Stomach (tissue), 9 donors: ENCODE data around the gene LSM3. TPM values are rescaled to one million over a fixed set of nuclear protein-coding genes. Genes with fewer than 3 reads are reported as not detected.

Experiments used
- DNase-seq, 2 donors: peaks; one replicate each; pipeline versions ENCODE4 v3.0.0 to v3.0.0-alpha.2; 2013 to 2019
- H3K27ac ChIP-seq, 5 donors: fragments of 200-600 bp in 4 of 5; sonication (generic) in 4 of 5; one replicate each; pipeline ENCODE4 v1.5.1; 2013 to 2019; ENCODE audit warnings: mild to moderate bottlenecking in 1 of 5, moderate library complexity in 1 of 5
- H3K27me3 ChIP-seq, 3 donors: fragments of 200-600 bp; sonication (generic); one replicate each; pipeline ENCODE4 v1.5.1; 2017 to 2019; ENCODE audit warnings: mixed run types in 1 of 3
- H3K36me3 ChIP-seq, 4 donors: fragments of 200-600 bp; sonication (generic); 1 replicate in 3 of 4; 2 replicates in 1 of 4; pipeline ENCODE4 v1.5.1; 2016 to 2019
- H3K4me1 ChIP-seq, 4 donors: fragments of 200-600 bp; sonication (generic); one replicate each; pipeline ENCODE4 v1.5.1; 2016 to 2019
- H3K4me3 ChIP-seq, 4 donors: fragments of 200-600 bp; sonication (generic) in 3 of 4; one replicate each; pipeline ENCODE4 v1.5.1; 2016 to 2019; ENCODE audit warnings: mild to moderate bottlenecking in 1 of 4
- H3K9me3 ChIP-seq, 4 donors: fragments of 200-600 bp; sonication (generic); one replicate each; pipeline ENCODE4 v1.5.1; 2016 to 2019
- CTCF ChIP-seq, 7 experiments: fragments of 450-650 bp in 4 of 7; fragments of 200-600 bp in 3 of 7; sonication (generic) in 3 of 7; IDR thresholded peaks; one replicate each; pipeline ENCODE4 v1.5.1; 2016 to 2019; ENCODE audit warnings: antibody characterized with exemption in 7 of 7, control low read depth in 2 of 7, mild to moderate bottlenecking in 1 of 7
- EP300 ChIP-seq: sonication (generic); formaldehyde crosslinking; IDR thresholded peaks from one replicate; pipeline ENCODE4 v1.6.1; 2017; ENCODE audit warnings: antibody characterized with exemption
- POLR2A ChIP-seq, 4 donors: fragments of 450-650 bp; IDR thresholded peaks; one replicate each; pipeline ENCODE4 v1.6.1; 2016; ENCODE audit warnings: antibody characterized with exemption in 4 of 4, control low read depth in 2 of 4, mild to moderate bottlenecking in 1 of 4, moderate library complexity in 1 of 4
- POLR2AphosphoS5 ChIP-seq, 3 donors: sonication (generic); formaldehyde crosslinking; IDR thresholded peaks; one replicate each; pipeline ENCODE4 v1.6.1; 2016; ENCODE audit warnings: antibody characterized with exemption in 3 of 3
- WGBS, 5 donors: extraction: QIAGEN DNeasy Blood & Tissue Kit in 3 of 5; methylation state at CpG; one replicate each; pipeline versions ENCODE4 v1.1.5 to v1.1.7; 2013 to 2018; 5-methylcytosine and 5-hydroxymethylcytosine counted together
- intact Hi-C: fragments of 100-400 bp; cut with DNase I; formaldehyde crosslinking; loops from one replicate; pipeline ENCODE4 v1.15.1; 2023; ENCODE audit warnings: low total_unique reads
- polyA plus RNA-seq, 3 donors: library from polyadenylated mRNA; stranded (reverse); fragments of 200-250 nt; gene quantifications; one replicate each; pipeline ENCODE4 v1.2.3, GENCODE V29; 2013
- total RNA-seq, 5 donors: library from RNA; depleted of rRNA; stranded (reverse); fragments of >200 nt; gene quantifications; one replicate each; pipeline versions ENCODE4 v1.1.0 to v1.2.3, GENCODE V29; 2014 to 2016
- donor health status: healthy with polysubstance abuse.
- donor health status: Bipolar disorder and iron deficiency.
- donor health status: healthy.

The LSM3 gene
- total and polyA plus RNA-seq, 8 donors = 2.2 to 15.0 (median 11.0) TPM

- intact Hi-C loops = no loop called here
- WGBS, 5 donors = 97 to 99% (median 97%) methylated on average over 7 to 12 of the region's 12 CpGs
- no peaks in the 10 kb centered on the region for H3K27me3 ChIP-seq
- H3K27ac ChIP-seq = no peak overlapping the region
- peaks cover 64 to 84% (median 76%) of the 10 kb centered on the region in 4 donors for H3K36me3 ChIP-seq
- TF ChIP-seq POLR2A (IDR thresholded peaks at IDR 0.05) (no peak), CTCF (IDR thresholded peaks at IDR 0.05) (no peak), POLR2AphosphoS5 (IDR thresholded peaks at IDR 0.05) (no peak), EP300 (no peak)
- peaks cover 10 to 28% (median 18%) of the 10 kb centered on the region in 4 donors for H3K4me1 ChIP-seq
- no peak for DNase-seq
- H3K4me3 ChIP-seq = no peak overlapping the region
- H3K9me3 ChIP-seq = no peaks in the 10 kb centered on the region
These were observed 47.9 kb upstream of the LSM3 start for GRCh38 chr3:14130707-14131106.

- intact Hi-C loops = no loop called here
- 77 to 90% (median 81%) methylated on average over 5 of the region's 5 CpGs for WGBS, 5 donors
- H3K36me3 ChIP-seq = peaks cover 68 to 88% (median 80%) of the 10 kb centered on the region in 4 donors
These were observed 47.5 kb upstream of the LSM3 start for GRCh38 chr3:14131134-14131533.

GRCh38 chr3:14132120-14132519 is 46.5 kb upstream of the LSM3 start:
- Histone ChIP-seq H3K4me1 (peaks cover 0 to 23% (median 4%) of the 10 kb centered on the region in 4 donors), H3K27ac (no peak overlapping the region), H3K36me3 (peaks cover 72 to 98% (median 88%) of the 10 kb centered on the region in 4 donors), H3K4me3 (no peak overlapping the region), H3K27me3 (no peaks in the 10 kb centered on the region), H3K9me3 (no peaks in the 10 kb centered on the region)
- DNase-seq = no peak
- 87 to 93% (median 93%) methylated on average over 7 to 8 of the region's 8 CpGs for WGBS, 5 donors
- TF ChIP-seq POLR2A (IDR thresholded peaks at IDR 0.05) (no peak), EP300 (no peak), POLR2AphosphoS5 (IDR thresholded peaks at IDR 0.05) (no peak), CTCF (IDR thresholded peaks at IDR 0.05) (no peak)
- intact Hi-C loops = no loop called here

More at GRCh38 chr3:14131134-14131533, 47.5 kb upstream of the LSM3 start:
- H3K27ac ChIP-seq = no peak overlapping the region
- H3K9me3 ChIP-seq = no peaks in the 10 kb centered on the region
- H3K27me3 ChIP-seq = no peaks in the 10 kb centered on the region
- no peak for DNase-seq
- no peak overlapping the region for H3K4me3 ChIP-seq
- TF ChIP-seq POLR2A (IDR thresholded peaks at IDR 0.05) = no peak
- no peak for TF ChIP-seq CTCF (IDR thresholded peaks at IDR 0.05)
- TF ChIP-seq EP300 = no peak
- TF ChIP-seq POLR2AphosphoS5 (IDR thresholded peaks at IDR 0.05) = no peak
- peaks cover 7 to 23% (median 14%) of the 10 kb centered on the region in 4 donors for H3K4me1 ChIP-seq

- Histone ChIP-seq H3K36me3 (peaks cover 72 to 100% (median 92%) of the 10 kb centered on the region in 4 donors), H3K9me3 (no peaks in the 10 kb centered on the region), H3K27me3 (no peaks in the 10 kb centered on the region), H3K4me3 (no peak overlapping the region), H3K4me1 (peaks cover 0 to 22% (median 0%) of the 10 kb centered on the region in 4 donors), H3K27ac (no peak overlapping the region)
- TF ChIP-seq POLR2AphosphoS5 (IDR thresholded peaks at IDR 0.05) (no peak), POLR2A (IDR thresholded peaks at IDR 0.05) (no peak), CTCF (IDR thresholded peaks at IDR 0.05) (no peak), EP300 (no peak)
- WGBS, 5 donors = 90 to 95% (median 94%) methylated on average over 6 of the region's 6 CpGs
- intact Hi-C loops = no loop called here
- DNase-seq = no peak
These were observed 45.9 kb upstream of the LSM3 start for GRCh38 chr3:14132689-14133088.
